UCSD-AML1 (cell line): Measurements from ENCODE around the gene WDR54.
A peak's percentile ranks its signal among the peaks of the same experiment; 100 is the strongest.

Experiments
- DNase-seq: peaks from one replicate; lab custom pipeline; 2025; ENCODE audit not compliant: unreplicated experiment; lab: John Stamatoyannopoulos, UW

WDR54 gene, protein sequence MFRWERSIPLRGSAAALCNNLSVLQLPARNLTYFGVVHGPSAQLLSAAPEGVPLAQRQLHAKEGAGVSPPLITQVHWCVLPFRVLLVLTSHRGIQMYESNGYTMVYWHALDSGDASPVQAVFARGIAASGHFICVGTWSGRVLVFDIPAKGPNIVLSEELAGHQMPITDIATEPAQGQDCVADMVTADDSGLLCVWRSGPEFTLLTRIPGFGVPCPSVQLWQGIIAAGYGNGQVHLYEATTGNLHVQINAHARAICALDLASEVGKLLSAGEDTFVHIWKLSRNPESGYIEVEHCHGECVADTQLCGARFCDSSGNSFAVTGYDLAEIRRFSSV

GRCh38 chr2:74421221-74421870 lies at the start of gene WDR54, which contains the start of gene C2orf81:
TSS of gene WDR54 (plus strand) at chr2:74421730. CDS start at chr2:74422154, 424 bp downstream.
TSS of gene C2orf81 (minus strand) at chr2:74421619. CDS start at chr2:74421560, 59 bp downstream.
- DNase-seq, result peak; percentile 94

- no peak for DNase-seq
Observed at GRCh38 chr2:74372674-74373073, 48.9 kb upstream of the WDR54 start.

DNA sequence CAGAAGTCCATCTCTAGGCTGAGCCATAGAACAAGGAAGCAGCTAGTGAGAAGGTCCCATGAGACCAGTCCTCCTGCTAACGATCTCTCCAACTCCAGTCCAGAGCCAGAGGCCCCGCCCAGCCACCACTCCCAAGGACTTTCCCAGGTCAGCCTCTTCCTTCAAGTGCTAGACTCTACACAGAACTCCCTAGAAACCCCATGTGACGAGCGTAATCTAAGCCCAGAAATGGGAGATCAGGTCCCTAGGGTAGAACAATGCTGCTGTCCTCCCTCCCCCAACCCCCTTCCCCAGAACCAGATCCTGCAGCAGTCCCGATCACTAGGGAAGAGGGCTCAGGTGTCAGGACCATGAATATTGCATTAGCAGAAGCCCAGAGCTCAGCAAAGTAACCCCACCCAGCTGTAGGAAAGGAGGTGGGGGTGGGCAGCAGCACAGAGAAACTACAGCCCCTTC lies 48.3 kb upstream of the WDR54 start:
- no peak for DNase-seq

DNA sequence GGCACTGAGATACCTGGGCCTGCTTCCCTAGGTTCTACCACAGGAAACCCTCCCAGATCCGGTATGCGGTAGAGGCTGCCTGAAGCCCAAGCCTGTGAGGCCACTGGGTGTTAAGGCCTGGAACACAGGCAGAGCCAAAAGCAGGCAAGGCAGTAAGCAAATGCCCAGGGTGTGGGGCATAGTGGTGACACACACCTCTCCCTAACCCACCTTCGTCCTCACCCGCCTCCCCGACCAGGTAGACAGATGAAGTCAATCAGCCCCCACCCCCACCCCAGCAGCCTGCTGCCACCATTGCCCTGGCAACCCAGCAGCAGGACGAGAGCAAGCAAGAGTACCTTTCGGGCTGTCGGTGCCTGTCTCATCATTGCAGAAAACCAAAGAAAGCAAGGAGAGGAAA lies 47.5 kb upstream of the WDR54 start:
- DNase-seq, result peak; percentile 51

DNA sequence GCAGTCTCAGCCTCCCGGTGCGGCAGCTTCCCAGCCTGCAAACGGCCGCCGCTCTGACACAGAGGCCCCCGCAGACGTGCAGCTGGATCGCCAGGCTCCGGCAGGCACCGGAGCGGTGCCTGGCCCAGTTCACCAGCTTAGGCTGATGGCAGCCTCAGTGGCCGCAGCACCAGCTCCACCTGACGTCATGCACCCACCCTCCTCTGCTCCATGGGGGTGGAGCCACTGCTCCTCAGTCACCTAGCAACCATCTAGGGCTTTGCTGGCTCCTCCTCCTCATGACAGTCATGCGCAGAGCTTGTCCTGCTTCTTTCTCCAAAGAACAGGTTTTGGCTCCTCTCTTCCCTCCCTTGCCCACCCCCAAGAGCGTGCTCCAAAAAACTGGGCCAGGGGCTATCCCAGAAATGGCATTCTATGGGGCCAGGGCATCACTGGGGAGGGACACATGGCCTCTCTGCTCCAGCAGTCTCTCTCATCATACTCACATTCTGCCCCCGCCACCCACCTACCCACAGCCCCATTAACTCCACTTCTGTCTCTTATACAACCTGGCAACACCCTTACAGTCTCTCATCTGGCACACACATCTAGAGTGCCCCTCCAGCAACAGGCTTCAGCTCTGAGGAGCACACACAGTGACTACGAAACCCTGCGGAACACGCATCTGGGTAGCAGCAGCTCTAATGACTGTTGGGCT lies 46.9 kb upstream of the WDR54 start:
- no peak for DNase-seq

- DNase-seq, result no peak
Observed at GRCh38 chr2:74375838-74376237, 45.7 kb upstream of the WDR54 start.

DNA sequence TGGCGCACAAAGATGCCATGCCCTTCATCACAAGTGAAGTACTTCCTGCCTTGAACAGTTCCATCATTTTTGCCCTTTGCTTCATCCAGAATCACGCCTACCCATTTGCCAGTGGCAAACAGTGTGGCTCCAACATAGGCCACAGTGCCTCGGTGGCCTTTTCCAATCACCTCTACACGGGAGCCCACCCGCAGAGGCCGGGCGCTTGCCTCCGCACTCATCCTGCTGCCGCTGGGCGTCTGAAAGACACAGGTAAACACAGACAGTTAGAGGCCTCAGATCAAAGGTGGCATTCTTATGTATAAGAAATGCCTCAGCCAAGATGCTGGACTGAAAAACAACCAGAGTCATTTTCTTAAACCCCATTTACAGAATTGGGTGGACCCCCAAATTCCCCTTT lies 43.5 kb upstream of the WDR54 start:
- DNase-seq, result no peak

DNA sequence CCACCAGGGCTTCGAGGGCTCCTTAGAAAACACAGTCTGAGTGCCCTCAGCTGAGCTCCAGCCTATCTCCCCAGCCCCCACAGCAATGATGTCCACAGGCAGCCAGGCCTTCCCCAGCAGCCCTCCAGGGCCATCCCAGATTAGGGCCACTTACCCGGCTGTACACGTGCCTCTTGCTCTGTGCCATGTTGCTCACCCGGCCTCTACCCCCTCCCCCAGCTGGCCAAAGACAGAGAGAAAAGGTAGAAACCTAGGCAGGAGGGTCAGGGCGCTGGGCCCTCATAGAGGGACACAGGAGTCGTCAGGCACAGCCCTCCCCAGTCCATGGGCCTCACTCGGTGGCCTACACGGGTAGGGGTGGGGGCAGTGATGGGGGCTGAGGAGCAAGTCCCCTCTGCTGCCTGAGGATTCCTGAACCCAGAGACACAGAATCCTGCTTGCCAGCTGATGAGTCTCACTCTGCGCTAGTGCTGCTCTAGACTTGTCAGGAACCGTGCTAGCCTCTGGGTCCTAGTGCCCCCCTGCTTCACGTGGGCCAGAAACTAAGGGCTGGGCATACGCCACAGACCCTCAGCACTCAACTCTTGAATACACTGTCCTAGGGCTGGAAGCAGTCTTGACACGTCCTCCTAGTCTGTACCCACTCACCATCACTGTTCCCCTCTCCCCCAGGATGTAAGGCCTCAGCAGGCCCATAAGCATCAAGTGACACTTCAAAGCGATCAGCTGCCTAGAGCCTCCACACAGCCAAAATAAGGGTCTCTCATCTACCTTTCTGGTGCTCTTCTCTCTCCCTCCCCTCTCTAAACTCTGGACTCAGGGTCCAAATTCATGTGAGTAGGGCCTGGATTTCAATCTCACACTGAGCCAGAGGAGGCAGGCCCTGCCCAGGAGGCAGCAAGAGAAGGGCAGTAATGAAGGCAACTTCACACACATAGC lies 41.4 kb upstream of the WDR54 start, which contains the start of gene DCTN1:
Gene DCTN1 (minus strand): TSS at position 461 of the 939 bp plus-strand sequence. CDS start 274 bp downstream, at position 187.
- DNase-seq, result no peak

DNA sequence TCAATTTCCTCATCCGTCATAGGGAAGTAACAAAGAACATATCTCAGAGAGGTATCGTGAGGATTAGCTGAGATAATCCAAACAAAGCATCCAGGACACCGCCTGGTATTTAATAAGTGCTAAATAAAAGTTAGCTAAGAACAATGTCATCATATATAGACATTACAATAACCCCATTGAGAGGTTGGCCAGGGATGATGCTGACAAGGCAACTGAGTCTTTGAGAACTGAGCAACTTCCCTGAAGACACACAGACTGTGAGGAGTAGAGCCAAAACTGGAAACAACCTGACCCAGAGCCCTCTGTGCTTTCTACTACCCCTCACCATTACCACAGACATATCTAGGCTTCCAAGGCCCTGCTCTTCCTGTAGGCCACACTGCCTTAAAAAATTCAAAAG lies 39.8 kb upstream of the WDR54 start:
- no peak for DNase-seq

GRCh38 chr2:74383254-74383653 lies 38.3 kb upstream of the WDR54 start:
- no peak for DNase-seq

DNA sequence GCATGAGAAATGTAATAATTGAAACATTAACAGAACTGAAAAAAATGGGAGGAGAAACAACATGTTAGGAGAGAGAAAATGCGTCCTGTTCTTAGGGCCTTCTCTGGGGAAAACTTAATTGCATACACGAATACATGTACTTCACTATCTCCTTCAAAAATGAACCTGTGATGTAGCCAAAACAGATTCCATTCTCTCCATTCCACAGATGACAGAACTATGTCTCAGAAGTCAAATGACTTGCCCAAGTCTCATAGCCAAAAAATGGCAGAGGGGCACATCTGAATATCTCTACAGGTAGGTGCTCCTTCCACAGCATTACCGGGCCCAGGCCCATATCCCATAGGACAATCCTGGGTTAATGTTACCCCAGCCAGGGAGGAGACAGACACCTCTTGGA lies 37.5 kb upstream of the WDR54 start:
- no peak for DNase-seq

DNA sequence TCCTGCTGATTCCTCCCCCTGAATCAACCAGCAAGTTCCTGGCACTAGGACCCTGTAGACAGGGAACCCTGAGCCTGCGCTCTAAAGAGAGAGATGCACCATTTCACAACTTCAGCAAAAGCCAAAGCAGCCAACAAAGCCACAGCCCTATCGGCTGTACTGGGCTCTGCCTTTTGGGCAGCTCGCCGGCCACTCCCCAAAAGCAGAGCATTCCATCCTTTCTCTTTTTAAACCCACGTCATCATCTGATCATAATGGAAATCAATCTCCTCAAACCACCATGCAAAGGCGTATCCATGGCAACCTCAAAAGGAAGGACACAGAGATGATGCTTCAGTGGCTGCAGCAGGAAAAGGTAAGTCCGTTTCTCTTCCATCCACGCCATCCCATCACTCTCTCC lies 36.1 kb upstream of the WDR54 start:
- no peak for DNase-seq

- no peak for DNase-seq
Observed at GRCh38 chr2:74387346-74387745, 34.2 kb upstream of the WDR54 start.

- DNase-seq, result no peak
Observed at GRCh38 chr2:74390606-74391005, 30.9 kb upstream of the WDR54 start.

- DNase-seq, result no peak
Observed at GRCh38 chr2:74391209-74391579, 30.3 kb upstream of the WDR54 start.

DNA sequence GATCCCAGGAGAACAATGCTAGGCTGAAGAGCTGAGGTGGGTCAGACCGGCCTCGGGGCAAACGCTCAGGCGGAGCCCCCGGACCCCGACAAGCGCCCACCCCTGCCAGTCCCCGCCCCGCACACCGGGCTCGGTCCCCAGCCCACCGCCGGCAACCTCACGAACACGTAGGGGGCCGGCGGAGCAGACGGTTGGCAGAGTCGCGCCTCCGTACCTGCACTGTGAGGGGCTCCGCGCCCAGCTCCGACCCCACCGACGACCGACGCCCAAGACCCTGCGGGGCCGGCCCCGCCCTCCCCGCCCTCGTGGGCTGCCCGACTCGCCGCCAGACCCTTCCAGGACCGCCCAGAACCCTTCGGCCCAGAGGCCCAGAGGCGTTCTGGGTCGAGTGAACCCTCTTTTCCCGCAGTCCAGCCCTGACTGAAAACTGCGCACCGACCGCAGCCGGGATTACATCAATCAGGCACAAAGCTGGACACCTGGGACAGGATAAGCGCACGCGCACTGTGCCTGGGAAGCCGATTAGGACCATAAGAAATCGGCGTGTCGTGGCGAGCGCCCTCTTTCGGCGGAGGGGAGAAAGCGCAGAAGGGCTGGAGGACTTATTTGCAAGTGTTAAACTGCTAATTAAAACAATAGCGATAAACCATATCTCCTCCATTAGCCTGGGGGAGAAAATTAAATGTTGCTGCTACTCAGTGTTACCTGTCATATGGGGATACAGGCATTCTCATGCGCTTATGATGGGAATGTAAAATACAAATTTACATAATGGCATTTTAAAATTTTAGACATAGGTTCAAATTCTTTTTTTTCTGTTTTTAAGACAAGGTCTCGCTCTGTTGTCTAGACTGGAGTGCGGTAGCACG lies 29.7 kb upstream of the WDR54 start:
- peak; percentile 92 for DNase-seq

- DNase-seq, result no peak
Observed at GRCh38 chr2:74392449-74392743, 29.1 kb upstream of the WDR54 start.

DNA sequence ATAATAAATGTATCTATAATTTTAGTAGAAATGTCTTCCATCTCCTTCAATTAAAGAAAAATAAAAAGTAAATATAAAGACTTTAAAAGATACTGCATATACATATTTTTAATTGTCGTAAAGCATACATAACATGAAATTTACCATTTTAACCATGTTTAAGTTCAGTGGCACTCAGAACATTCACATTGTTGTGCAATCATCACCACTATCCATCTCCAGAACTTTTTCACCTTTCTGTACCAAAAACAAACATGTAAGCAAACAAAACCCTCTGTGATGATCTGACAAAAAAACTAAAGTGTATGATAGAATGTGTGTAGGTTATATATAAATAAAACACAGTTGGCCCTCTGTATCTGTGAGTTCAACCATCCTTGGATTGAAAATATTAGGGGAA lies 28.0 kb upstream of the WDR54 start:
- no peak for DNase-seq

DNA sequence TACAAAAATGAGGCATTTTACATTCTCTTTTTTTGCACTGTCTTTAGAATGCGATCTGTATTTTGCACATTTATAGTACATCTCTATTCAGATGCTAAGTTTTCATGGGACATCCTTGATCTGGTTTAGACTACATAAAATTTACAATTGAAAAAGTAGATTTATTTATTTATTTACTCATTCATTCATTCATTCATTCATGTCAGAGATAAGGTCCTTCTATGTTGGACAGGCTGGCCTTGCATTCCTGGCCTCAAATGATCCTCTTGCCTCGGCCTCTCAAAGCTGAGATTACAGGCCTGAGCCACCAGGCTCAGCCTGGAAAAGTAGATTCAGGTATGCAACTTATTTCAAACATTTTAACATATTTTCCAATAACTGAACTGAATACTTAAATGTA lies 25.4 kb upstream of the WDR54 start:
- DNase-seq, result no peak

DNA sequence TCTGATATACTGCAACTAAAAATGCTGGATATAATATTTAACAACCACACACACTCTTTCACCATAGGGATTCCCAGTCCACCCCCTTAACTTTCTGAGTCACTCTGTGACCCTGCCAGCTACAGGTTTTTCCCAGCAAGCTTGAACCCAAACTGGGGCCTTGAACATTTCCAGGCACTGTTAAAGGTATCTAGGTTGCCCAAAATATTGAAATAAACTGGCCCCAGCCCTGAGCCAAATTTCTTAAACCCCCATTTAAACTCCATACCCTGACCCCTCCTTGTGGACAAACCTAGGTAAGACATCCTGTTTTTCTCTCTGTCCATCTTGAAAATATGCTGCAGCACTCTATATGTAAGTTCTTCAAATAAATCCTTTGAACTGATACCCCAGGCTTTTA lies 21.7 kb upstream of the WDR54 start:
- DNase-seq, result no peak
